ENCODE measurements around the gene CBX7. TPM values are rescaled to one million over a fixed set of nuclear protein-coding genes. Genes with fewer than 3 reads are reported as not detected.
"Not testable (repeated sequence)": the region's sequence is repeated elsewhere in the genome, so short reads cannot be mapped to it uniquely, and the experiment has no call there.

The CBX7 gene
- total and polyA plus RNA-seq, 2 donors (not counting 1 experiment from before 2014, with no cell fraction given): 2.8 to 14.7 TPM

DNA sequence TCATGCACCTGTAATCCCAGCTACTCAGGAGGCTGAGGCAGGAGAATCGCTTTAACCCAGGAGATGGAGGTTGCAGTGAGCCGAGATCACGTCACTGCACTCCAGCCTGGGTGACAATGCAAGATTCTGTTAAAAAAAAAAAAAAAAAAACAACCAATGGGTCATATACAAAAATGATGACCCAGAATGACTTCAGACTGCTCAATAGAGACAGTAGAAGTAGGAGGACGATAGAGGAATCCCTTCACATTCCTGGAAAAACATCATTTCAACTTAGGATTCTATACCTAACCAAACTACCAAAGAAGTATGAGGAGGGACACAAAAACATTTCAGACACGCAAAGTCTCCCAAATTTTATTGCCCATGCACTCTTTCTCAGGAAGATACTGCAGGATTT is 14.1 kb upstream of the CBX7 start:
- no peak overlapping the region for H3K4me2 ChIP-seq (ENCODE audit: extremely low read depth, insufficient read depth, low read length)
- H3K9ac ChIP-seq (ENCODE audit: insufficient read depth, low read length): no peak overlapping the region
- DNase-seq (ENCODE audit: low read depth in 2 of 2): no peak
- H3K27me3 ChIP-seq (ENCODE audit: control insufficient read depth, insufficient read depth, low read length): no peaks in the 10 kb centered on the region
- H3K4me1 ChIP-seq (ENCODE audit: control insufficient read depth, extremely low read depth, insufficient read depth, low read length): peaks cover 3% of the 10 kb centered on the region
- no peak overlapping the region for H3K27ac ChIP-seq (ENCODE audit: insufficient read depth, low read length)
- no peak overlapping the region for H3K4me3 ChIP-seq (replicated peaks in 1 of 4; ENCODE audit: control extremely low read depth in 1 of 4, insufficient read depth in 1 of 4, low read depth in 3 of 4, low read length in 4 of 4)
- H3K79me2 ChIP-seq (ENCODE audit: control insufficient read depth, insufficient read depth, low read length): no peaks in the 10 kb centered on the region
- no peaks in the 10 kb centered on the region for H3K36me3 ChIP-seq (ENCODE audit: control insufficient read depth, insufficient read depth, low read length)
- no peaks in the 10 kb centered on the region for H3K9me3 ChIP-seq (ENCODE audit: control insufficient read depth, insufficient read depth, low read depth, low read length)
- H4K20me1 ChIP-seq (ENCODE audit: control insufficient read depth, extremely low read depth, insufficient read depth, low read length): no peaks in the 10 kb centered on the region
- no peak overlapping the region for H2AFZ ChIP-seq (ENCODE audit: low read length)
- TF ChIP-seq EZH2 (IDR thresholded peaks at IDR 0.05; ENCODE audit: low read length, missing control alignments): no peak
- TF ChIP-seq, protein P1, sequence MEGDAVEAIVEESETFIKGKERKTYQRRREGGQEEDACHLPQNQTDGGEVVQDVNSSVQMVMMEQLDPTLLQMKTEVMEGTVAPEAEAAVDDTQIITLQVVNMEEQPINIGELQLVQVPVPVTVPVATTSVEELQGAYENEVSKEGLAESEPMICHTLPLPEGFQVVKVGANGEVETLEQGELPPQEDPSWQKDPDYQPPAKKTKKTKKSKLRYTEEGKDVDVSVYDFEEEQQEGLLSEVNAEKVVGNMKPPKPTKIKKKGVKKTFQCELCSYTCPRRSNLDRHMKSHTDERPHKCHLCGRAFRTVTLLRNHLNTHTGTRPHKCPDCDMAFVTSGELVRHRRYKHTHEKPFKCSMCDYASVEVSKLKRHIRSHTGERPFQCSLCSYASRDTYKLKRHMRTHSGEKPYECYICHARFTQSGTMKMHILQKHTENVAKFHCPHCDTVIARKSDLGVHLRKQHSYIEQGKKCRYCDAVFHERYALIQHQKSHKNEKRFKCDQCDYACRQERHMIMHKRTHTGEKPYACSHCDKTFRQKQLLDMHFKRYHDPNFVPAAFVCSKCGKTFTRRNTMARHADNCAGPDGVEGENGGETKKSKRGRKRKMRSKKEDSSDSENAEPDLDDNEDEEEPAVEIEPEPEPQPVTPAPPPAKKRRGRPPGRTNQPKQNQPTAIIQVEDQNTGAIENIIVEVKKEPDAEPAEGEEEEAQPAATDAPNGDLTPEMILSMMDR (conservative IDR thresholded peaks at IDR 0.05 in 1 of 2, IDR thresholded peaks at IDR 0.05 in 1 of 2; ENCODE audit: low read depth in 1 of 2, low read length in 2 of 2): no peak

DNA sequence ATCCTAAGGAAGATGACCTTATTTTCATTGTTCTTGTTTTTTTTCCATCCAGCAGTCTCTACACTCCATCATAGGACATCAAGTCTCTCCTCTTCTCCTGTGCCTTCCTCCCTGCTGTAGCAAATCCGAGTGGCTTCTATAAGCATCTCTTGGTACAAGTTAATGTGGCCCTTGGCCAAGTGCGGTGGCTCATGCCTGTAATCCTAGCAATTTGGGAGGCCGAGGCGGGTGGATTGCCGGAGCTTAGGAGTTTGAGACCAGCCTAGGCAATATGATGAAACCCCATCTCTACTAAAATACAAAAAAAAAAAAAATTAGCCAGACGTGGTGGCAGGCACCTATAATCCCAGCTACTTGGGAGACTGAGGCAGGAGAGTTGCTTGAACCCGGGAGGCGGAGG is 3.6 kb upstream of the CBX7 start:
- not testable (repeated sequence) for H3K4me1 ChIP-seq (ENCODE audit: control insufficient read depth, extremely low read depth, insufficient read depth, low read length); H3K27ac ChIP-seq (ENCODE audit: insufficient read depth, low read length); H3K4me3 ChIP-seq (replicated peaks in 1 of 4; ENCODE audit: control extremely low read depth in 1 of 4, insufficient read depth in 1 of 4, low read depth in 3 of 4, low read length in 4 of 4); DNase-seq (ENCODE audit: low read depth in 2 of 2); H4K20me1 ChIP-seq (ENCODE audit: control insufficient read depth, extremely low read depth, insufficient read depth, low read length); H3K4me2 ChIP-seq (ENCODE audit: extremely low read depth, insufficient read depth, low read length); H3K9ac ChIP-seq (ENCODE audit: insufficient read depth, low read length); H3K79me2 ChIP-seq (ENCODE audit: control insufficient read depth, insufficient read depth, low read length); H3K9me3 ChIP-seq (ENCODE audit: control insufficient read depth, insufficient read depth, low read depth, low read length); H2AFZ ChIP-seq (ENCODE audit: low read length); H3K36me3 ChIP-seq (ENCODE audit: control insufficient read depth, insufficient read depth, low read length)
- H3K27me3 ChIP-seq (ENCODE audit: control insufficient read depth, insufficient read depth, low read length): peaks cover 18% of the 10 kb centered on the region

GRCh38 chr22:39155421-39155820 is 2.9 kb upstream of the CBX7 start:
- Histone ChIP-seq H3K4me2 (ENCODE audit: extremely low read depth, insufficient read depth, low read length) (no peak overlapping the region), H3K27me3 (ENCODE audit: control insufficient read depth, insufficient read depth, low read length) (peaks cover 18% of the 10 kb centered on the region), H2AFZ (ENCODE audit: low read length) (no peak overlapping the region), H3K9me3 (ENCODE audit: control insufficient read depth, insufficient read depth, low read depth, low read length) (no peaks in the 10 kb centered on the region), H3K27ac (ENCODE audit: insufficient read depth, low read length) (no peak overlapping the region), H3K79me2 (ENCODE audit: control insufficient read depth, insufficient read depth, low read length) (no peaks in the 10 kb centered on the region), H3K36me3 (ENCODE audit: control insufficient read depth, insufficient read depth, low read length) (no peaks in the 10 kb centered on the region), H3K4me1 (ENCODE audit: control insufficient read depth, extremely low read depth, insufficient read depth, low read length) (no peaks in the 10 kb centered on the region), H3K9ac (ENCODE audit: insufficient read depth, low read length) (no peak overlapping the region), H3K4me3 (replicated peaks in 1 of 4; ENCODE audit: control extremely low read depth in 1 of 4, insufficient read depth in 1 of 4, low read depth in 3 of 4, low read length in 4 of 4) (no peak overlapping the region), H4K20me1 (ENCODE audit: control insufficient read depth, extremely low read depth, insufficient read depth, low read length) (no peaks in the 10 kb centered on the region)
- TF ChIP-seq EZH2 (IDR thresholded peaks at IDR 0.05; ENCODE audit: low read length, missing control alignments): no peak
- TF ChIP-seq, protein P1 (conservative IDR thresholded peaks at IDR 0.05 in 1 of 2, IDR thresholded peaks at IDR 0.05 in 1 of 2; ENCODE audit: low read depth in 1 of 2, low read length in 2 of 2): no peak
- DNase-seq (ENCODE audit: low read depth in 2 of 2): no peak
